CD1c-positive myeloid dendritic cell (primary cell): ENCODE measurements around the gene GRN.
A peak's percentile ranks its signal among the peaks of the same experiment; 100 is the strongest.
"Not testable (repeated sequence)": the region's sequence is repeated elsewhere in the genome, so short reads cannot be mapped to it uniquely, and the experiment has no call there.

ENCODE experiments used
- DNase-seq: peaks from one replicate; pipeline ENCODE4 v3.0.0-alpha.2; 2016; ENCODE audit errors: extremely low spot score

The GRN gene

GRCh38 chr17:44383363-44383762 lies 38.3 kb downstream of the GRN start:
- no peak for DNase-seq

GRCh38 chr17:44383861-44384260 lies 38.8 kb downstream of the GRN start:
- no peak for DNase-seq

- DNase-seq = no peak
These were observed 39.2 kb downstream of the GRN start for GRCh38 chr17:44384281-44384822.

- DNase-seq = no peak
These were observed 39.8 kb downstream of the GRN start for GRCh38 chr17:44384823-44385286.

GRCh38 chr17:44385287-44386181 lies 40.4 kb downstream of the GRN start:
- DNase-seq = peak; percentile 88

- no peak for DNase-seq
These were observed 41.1 kb downstream of the GRN start for GRCh38 chr17:44386182-44386525.

GRCh38 chr17:44387804-44388203 lies 42.7 kb downstream of the GRN start:
- DNase-seq = no peak

GRCh38 chr17:44389281-44389680 lies 44.2 kb downstream of the GRN start, which contains the start of gene ITGA2B:
ITGA2B (minus strand) TSS chr17:44389649; CDS start chr17:44389473, 176 bp downstream.
- no peak for DNase-seq

GRCh38 chr17:44389723-44390202 lies 44.7 kb downstream of the GRN start:
- DNase-seq = peak; percentile 65

GRCh38 chr17:44390250-44390870 lies 45.3 kb downstream of the GRN start:
- no peak for DNase-seq

GRCh38 chr17:44394112-44394511 lies 49.0 kb downstream of the GRN start:
- not testable (repeated sequence) for DNase-seq

- no peak for DNase-seq
These were observed 49.7 kb downstream of the GRN start for GRCh38 chr17:44394833-44395232.

- DNase-seq = no peak
These were observed 51.8 kb downstream of the GRN start for GRCh38 chr17:44396946-44397345.

- no peak for DNase-seq
These were observed 52.7 kb downstream of the GRN start for GRCh38 chr17:44397479-44398440.

GRCh38 chr17:44398692-44399691 lies 53.9 kb downstream of the GRN start:
- no peak for DNase-seq

- DNase-seq = no peak
These were observed 55.2 kb downstream of the GRN start for GRCh38 chr17:44400226-44400847.
